H9 (cell line): ENCODE results near the gene CCNF. TPM values are rescaled to one million over a fixed set of nuclear protein-coding genes. Genes with fewer than 3 reads are reported as not detected.
A peak's percentile ranks its signal among the peaks of the same experiment; 100 is the strongest.

Experiments
- DNase-seq: peaks from one replicate; pipeline ENCODE4 v3.0.0-alpha.2; 2017
- H2AFZ ChIP-seq: one replicate; pipeline ENCODE4 v1.6.1; 2013; ENCODE audit warnings: mild to moderate bottlenecking, low read length, control low read depth, moderate library complexity
- H2AK5ac ChIP-seq: 2 replicates; pipeline ENCODE4 v1.6.1; 2013; ENCODE audit warnings: low read length, control low read depth, mixed read lengths; ENCODE audit not compliant: insufficient read length
- H2BK120ac ChIP-seq: one replicate; pipeline ENCODE4 v1.6.1; 2013; ENCODE audit warnings: low read depth, mild to moderate bottlenecking, low read length, control low read depth, inconsistent platforms; ENCODE audit not compliant: poor library complexity, severe bottlenecking
- H2BK12ac ChIP-seq: 2 replicates; pipeline ENCODE4 v1.6.1; 2013; ENCODE audit warnings: low read length, control low read depth, mixed read lengths, low read depth; ENCODE audit not compliant: insufficient read length
- H2BK15ac ChIP-seq: 2 replicates; pipeline ENCODE4 v1.6.1; 2013; ENCODE audit warnings: low read depth, low read length, control low read depth
- H2BK20ac ChIP-seq: one replicate; pipeline ENCODE4 v1.6.1; 2013; ENCODE audit warnings: low read depth, mild to moderate bottlenecking, low read length, control low read depth, inconsistent platforms; ENCODE audit not compliant: poor library complexity, severe bottlenecking
- H2BK5ac ChIP-seq: 2 replicates; pipeline ENCODE4 v1.6.1; 2013; ENCODE audit warnings: low read length, control low read depth, mixed read lengths; ENCODE audit not compliant: insufficient read length
- H3K14ac ChIP-seq: 2 replicates; pipeline ENCODE4 v1.6.1; 2013; ENCODE audit warnings: low read length, control low read depth; ENCODE audit not compliant: insufficient read depth
- H3K18ac ChIP-seq: 2 replicates; pipeline ENCODE4 v1.6.1; 2013; ENCODE audit warnings: low read depth, mild to moderate bottlenecking, mixed read lengths, low read length, control low read depth; ENCODE audit not compliant: insufficient read length
- H3K23ac ChIP-seq: 2 replicates; pipeline ENCODE4 v1.6.1; 2013; ENCODE audit warnings: low read length, control low read depth, mixed read lengths, low read depth; ENCODE audit not compliant: insufficient read length
- H3K23me2 ChIP-seq: 2 replicates; pipeline ENCODE4 v1.6.1; 2013; ENCODE audit warnings: low read depth, mild to moderate bottlenecking, mixed read lengths, low read length, control low read depth; ENCODE audit not compliant: insufficient read length, poor library complexity, severe bottlenecking
- H3K27ac ChIP-seq: 2 replicates; pipeline ENCODE4 v1.5.1; 2013; ENCODE audit warnings: low read length, control low read depth, mixed read lengths, low read depth; ENCODE audit not compliant: insufficient read length
- H3K27me3 ChIP-seq: 2 replicates; pipeline ENCODE4 v1.6.1; 2013; ENCODE audit warnings: low read length, control low read depth, inconsistent platforms; ENCODE audit not compliant: insufficient read depth
- H3K4ac ChIP-seq: 2 replicates; pipeline ENCODE4 v1.6.1; 2013; ENCODE audit warnings: low read depth, mild to moderate bottlenecking, control low read depth, inconsistent platforms, low read length, moderate library complexity
- H3K4me1 ChIP-seq: 2 replicates; pipeline ENCODE4 v1.6.1; 2013; ENCODE audit warnings: low read length, control low read depth, inconsistent platforms; ENCODE audit not compliant: insufficient read depth
- H3K4me2 ChIP-seq: 2 replicates; pipeline ENCODE4 v1.6.1; 2013; ENCODE audit warnings: low read length, control low read depth, mixed read lengths; ENCODE audit not compliant: insufficient read length, insufficient read depth
- H3K56ac ChIP-seq: 2 replicates; pipeline ENCODE4 v1.6.1; 2013; ENCODE audit warnings: low read depth, mild to moderate bottlenecking, mixed read lengths, low read length, control low read depth; ENCODE audit not compliant: insufficient read length
- H3K79me1 ChIP-seq: 2 replicates; pipeline ENCODE4 v1.6.1; 2013; ENCODE audit warnings: low read depth, mild to moderate bottlenecking, moderate library complexity, low read length, control low read depth, inconsistent platforms; ENCODE audit not compliant: insufficient read depth, poor library complexity, severe bottlenecking
- H3K79me2 ChIP-seq: 2 replicates; pipeline ENCODE4 v1.6.1; 2013; ENCODE audit warnings: low read length, control low read depth, inconsistent platforms; ENCODE audit not compliant: insufficient read depth
- H3K9ac ChIP-seq: 2 replicates; pipeline ENCODE4 v1.6.1; 2013; ENCODE audit warnings: low read length, control low read depth, mixed read lengths; ENCODE audit not compliant: insufficient read length; ENCODE audit errors: extremely low read depth
- H3K9me3 ChIP-seq: one replicate; pipeline ENCODE4 v1.6.1; 2013; ENCODE audit warnings: low read depth, low read length, inconsistent platforms; ENCODE audit not compliant: control insufficient read depth
- H3T11ph ChIP-seq: one replicate; pipeline ENCODE4 v1.6.1; 2013; ENCODE audit warnings: mild to moderate bottlenecking, low read length, control low read depth, inconsistent platforms
- H4K20me1 ChIP-seq: one replicate; pipeline ENCODE4 v1.6.1; 2013; ENCODE audit not compliant: control insufficient read depth, insufficient read length, insufficient read depth
- H4K5ac ChIP-seq: 2 replicates; pipeline ENCODE4 v1.6.1; 2013; ENCODE audit warnings: low read depth, mild to moderate bottlenecking, mixed read lengths, low read length, control low read depth; ENCODE audit not compliant: insufficient read length
- H4K8ac ChIP-seq: replicated peaks from 2 replicates; pipeline ENCODE4 v1.6.1; 2013; ENCODE audit warnings: low read length, control low read depth, mixed read lengths, low read depth; ENCODE audit not compliant: insufficient read length
- H4K91ac ChIP-seq: 2 replicates; pipeline ENCODE4 v1.6.1; 2013; ENCODE audit warnings: low read depth, mild to moderate bottlenecking, moderate library complexity, mixed read lengths, low read length, control low read depth; ENCODE audit not compliant: insufficient read length
- H3K27ac Mint-ChIP-seq, 3 experiments: 2 replicates in 2 of 3; 3 replicates in 1 of 3; pipeline ENCODE4 v1.8.0; 2020 to 2021; ENCODE audit warnings: mixed read lengths in 3 of 3, mild to moderate bottlenecking in 1 of 3, moderate library complexity in 1 of 3
- H3K27me3 Mint-ChIP-seq: 2 replicates; pipeline ENCODE4 v1.8.0; 2021; ENCODE audit warnings: low read depth, mild to moderate bottlenecking, moderate library complexity, mixed read lengths
- H3K36me3 Mint-ChIP-seq, 3 experiments: 2 replicates in 2 of 3; 3 replicates in 1 of 3; pipeline ENCODE4 v1.8.0; 2020 to 2021; ENCODE audit warnings: low read depth in 3 of 3, mixed read lengths in 3 of 3; ENCODE audit not compliant: insufficient read depth in 1 of 3
- H3K4me1 Mint-ChIP-seq, 2 experiments: 2 replicates each; pipeline ENCODE4 v1.8.0; 2020; ENCODE audit warnings: mixed read lengths in 2 of 2
- H3K4me3 Mint-ChIP-seq, 2 experiments: 2 replicates in 1 of 2; 3 replicates in 1 of 2; pipeline ENCODE4 v1.8.0; 2020 to 2021; ENCODE audit warnings: mild to moderate bottlenecking in 2 of 2, mixed read lengths in 2 of 2, moderate library complexity in 1 of 2
- H3K9me3 Mint-ChIP-seq, 2 experiments: 2 replicates in 1 of 2; 3 replicates in 1 of 2; pipeline ENCODE4 v1.8.0; 2020; ENCODE audit warnings: mild to moderate bottlenecking in 2 of 2, mixed read lengths in 2 of 2, moderate library complexity in 1 of 2
- WGBS: extraction: QIAGEN DNeasy Blood & Tissue Kit; methylation state at CpG from one replicate; pipeline ENCODE4 v1.1.7; 2013; ENCODE audit warnings: missing lambda C conversion rate, low lambda C conversion rate, mixed read lengths; ENCODE audit not compliant: insufficient read length; ENCODE audit errors: extremely low coverage; 5-methylcytosine and 5-hydroxymethylcytosine counted together
- total RNA-seq: library from RNA; stranded (reverse); gene quantifications from 2 replicates; pipeline ENCODE4 v1.2.1, GENCODE V29; 2021
- TF ChIP-seq, protein P1 (sequence below): fragments of 200-600 bp; sonication (generic); conservative IDR thresholded peaks from 3 replicates; pipeline ENCODE4 v1.8.0; 2021; ENCODE audit warnings: antibody characterized with exemption, mild to moderate bottlenecking

The CCNF gene
- total RNA-seq, 1 experiment from 2014 or later = 61.6 TPM

DNA sequence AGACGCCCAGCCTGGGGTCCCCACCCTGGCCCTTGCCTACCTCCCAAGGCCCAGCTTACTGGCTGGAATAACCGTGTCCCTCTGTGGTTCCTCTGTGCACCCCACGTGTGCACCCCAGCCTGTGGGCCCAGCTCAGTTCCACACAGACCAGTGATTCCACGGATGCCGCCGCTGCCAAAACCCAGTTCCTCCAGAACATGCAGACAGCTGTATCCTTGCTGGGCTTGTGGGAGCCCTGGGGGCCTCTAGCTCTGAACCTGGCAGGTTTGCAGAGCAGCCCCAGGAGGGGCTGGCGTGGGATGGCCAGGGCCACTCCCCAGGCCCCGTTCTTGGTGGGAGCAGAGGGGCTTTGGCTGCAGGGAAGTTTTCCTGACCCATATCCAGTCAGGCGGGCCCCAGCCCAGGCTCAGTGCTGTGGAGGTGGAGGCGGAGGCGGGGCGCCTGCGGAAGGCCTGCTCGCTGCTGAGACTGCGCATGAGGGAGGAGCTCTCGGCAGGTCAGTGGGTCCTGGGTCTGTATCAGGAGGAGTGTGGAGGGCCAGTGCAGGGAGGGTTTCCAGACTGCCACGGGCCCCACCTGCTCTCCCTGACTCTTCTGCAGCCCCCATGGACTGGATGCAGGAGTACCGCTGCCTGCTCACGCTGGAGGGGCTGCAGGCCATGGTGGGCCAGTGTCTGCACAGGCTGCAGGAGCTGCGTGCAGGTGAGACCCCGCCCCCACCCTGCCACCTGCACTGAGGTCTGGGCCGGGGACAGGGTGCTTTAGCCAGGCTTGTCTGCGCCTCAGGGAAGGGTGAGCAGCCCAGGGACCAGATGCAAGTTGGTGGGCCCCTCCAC, 33.0 kb downstream of the CCNF start:
- Histone ChIP-seq H3K79me1 (peaks cover 7% of the 10 kb centered on the region), H3K4me1 (peaks cover 2% of the 10 kb centered on the region; the same call in 1 of the 2 replicates), H3T11ph (no peak overlapping the region), H3K4me2 (no peak overlapping the region), H2BK120ac (no peak overlapping the region), H3K9ac (no peak overlapping the region), H2BK20ac (no peak overlapping the region), H3K18ac (no peak overlapping the region), H4K5ac (no peak overlapping the region), H3K27ac (no peak overlapping the region), H2BK15ac (no peak overlapping the region), H4K20me1 (no peaks in the 10 kb centered on the region), H3K79me2 (0 out of 2 replicates have a peak, but pooled peaks cover 2% of the 10 kb centered on the region), H4K91ac (no peak overlapping the region), H4K8ac (no peak overlapping the region), H3K14ac (no peak overlapping the region; the same call in 1 of the 2 replicates), H3K23me2 (peaks cover 11% of the 10 kb centered on the region), H3K9me3 (no peaks in the 10 kb centered on the region), H3K27me3 (no peaks in the 10 kb centered on the region), H2AFZ (no peak overlapping the region), H3K4ac (no peak overlapping the region), H2BK12ac (no peak overlapping the region), H2AK5ac (no peak overlapping the region), H3K23ac (no peak overlapping the region), H2BK5ac (no peak overlapping the region), H3K56ac (no peak overlapping the region)
- peaks cover 11 to 22% of the 10 kb centered on the region in 2 experiments for H3K4me1 Mint-ChIP-seq
- WGBS = no CpG with 5 or more reads among the region's 23 CpGs
- no peaks in the 10 kb centered on the region; the same call in 1 of the 2 replicates for H3K27me3 Mint-ChIP-seq
- TF ChIP-seq, protein P1, sequence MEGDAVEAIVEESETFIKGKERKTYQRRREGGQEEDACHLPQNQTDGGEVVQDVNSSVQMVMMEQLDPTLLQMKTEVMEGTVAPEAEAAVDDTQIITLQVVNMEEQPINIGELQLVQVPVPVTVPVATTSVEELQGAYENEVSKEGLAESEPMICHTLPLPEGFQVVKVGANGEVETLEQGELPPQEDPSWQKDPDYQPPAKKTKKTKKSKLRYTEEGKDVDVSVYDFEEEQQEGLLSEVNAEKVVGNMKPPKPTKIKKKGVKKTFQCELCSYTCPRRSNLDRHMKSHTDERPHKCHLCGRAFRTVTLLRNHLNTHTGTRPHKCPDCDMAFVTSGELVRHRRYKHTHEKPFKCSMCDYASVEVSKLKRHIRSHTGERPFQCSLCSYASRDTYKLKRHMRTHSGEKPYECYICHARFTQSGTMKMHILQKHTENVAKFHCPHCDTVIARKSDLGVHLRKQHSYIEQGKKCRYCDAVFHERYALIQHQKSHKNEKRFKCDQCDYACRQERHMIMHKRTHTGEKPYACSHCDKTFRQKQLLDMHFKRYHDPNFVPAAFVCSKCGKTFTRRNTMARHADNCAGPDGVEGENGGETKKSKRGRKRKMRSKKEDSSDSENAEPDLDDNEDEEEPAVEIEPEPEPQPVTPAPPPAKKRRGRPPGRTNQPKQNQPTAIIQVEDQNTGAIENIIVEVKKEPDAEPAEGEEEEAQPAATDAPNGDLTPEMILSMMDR = no peak
- H3K27ac Mint-ChIP-seq = no peak overlapping the region
- no peak for DNase-seq
- peak overlapping the region in 1 of 2 experiments; percentile 19; a peak in 1 of 5 replicates for H3K4me3 Mint-ChIP-seq
- H3K9me3 Mint-ChIP-seq = no peaks in the 10 kb centered on the region
- H3K36me3 Mint-ChIP-seq = peaks cover 9 to 34% (median 25%) of the 10 kb centered on the region in 3 experiments; a peak in 6 of 7 replicates
